GM12878 (cell line): Measurements from ENCODE around the gene PTPRD. TPM values are rescaled to one million over a fixed set of nuclear protein-coding genes. Genes with fewer than 3 reads are reported as not detected.

Experiments
- ATAC-seq: fragments of 200-7000 bp; cut with Tn5 transposase; 3 replicates; pipeline ENCODE4 v1.9.1; 2020; ENCODE audit warnings: mild to moderate bottlenecking, moderate library complexity
- BruUV-seq: library from RNA; stranded (reverse); fragments of 400-500 nt; replicated peaks from 2 replicates; lab custom pipeline; 2021; lab: Mats Ljungman, UMichigan
- CTCF ChIA-PET: fragments of 300-600 bp; sonication (Branson Sonifier 250); formaldehyde crosslinking; extraction: SDS; loops from one replicate; lab custom pipeline; 2021; ENCODE audit warnings: inconsistent platforms; lab: Yijun Ruan, JAX
- POLR2A ChIA-PET: fragments of 350-600 bp; formaldehyde crosslinking; extraction: SDS; loops from one replicate; lab custom pipeline; 2021; ENCODE audit warnings: inconsistent platforms; lab: Charles Lee
- RAD21 ChIA-PET: fragments of 300-600 bp; sonication (Branson Sonifier 250); formaldehyde crosslinking; loops from one replicate; lab custom pipeline; 2023; ENCODE audit warnings: antibody characterized with exemption; ENCODE audit not compliant: unreplicated experiment; lab: Charles Lee
- SMC1A ChIA-PET: fragments of 300-600 bp; sonication (Branson Sonifier 250); formaldehyde crosslinking; loops from one replicate; lab custom pipeline; 2023; ENCODE audit not compliant: unreplicated experiment, uncharacterized antibody; lab: Charles Lee
- DNase-seq: peaks from one replicate; pipeline ENCODE4 v3.0.0-alpha.2; 2011; ENCODE audit warnings: low read depth, low spot score
- FAIRE-seq: peaks from 3 replicates; lab custom pipeline; 2011; peaks lifted over from hg19 to GRCh38; lab: Jason Lieb, UNC
- H2AFZ ChIP-seq: 2 replicates; pipeline ENCODE4 v1.6.0; 2011; ENCODE audit warnings: low read depth, low read length, control low read depth; ENCODE audit not compliant: control insufficient read depth
- H3K27ac ChIP-seq: 2 replicates; pipeline ENCODE4 v1.5.1; 2011; ENCODE audit warnings: control low read depth; ENCODE audit not compliant: control insufficient read depth, insufficient read depth
- H3K27me3 ChIP-seq, 2 experiments: replicated peaks in 1 of 2; 2 replicates each; pipeline versions ENCODE4 v1.6.0 to v1.6.1; 2011; ENCODE audit warnings: low read length in 1 of 2; ENCODE audit not compliant: control insufficient read depth in 2 of 2, insufficient read depth in 2 of 2
- H3K36me3 ChIP-seq, 2 experiments: 2 replicates each; pipeline ENCODE4 v1.5.1; 2011; ENCODE audit warnings: low read length in 1 of 2; ENCODE audit not compliant: control insufficient read depth in 2 of 2, insufficient read depth in 2 of 2
- H3K4me1 ChIP-seq: 2 replicates; pipeline ENCODE4 v1.6.1; 2011; ENCODE audit warnings: mild to moderate bottlenecking, low read length, moderate library complexity, mixed read lengths; ENCODE audit not compliant: control insufficient read depth, insufficient read depth
- H3K4me2 ChIP-seq: 2 replicates; pipeline ENCODE4 v1.6.0; 2011; ENCODE audit warnings: control low read depth; ENCODE audit not compliant: control insufficient read depth, insufficient read depth
- H3K4me3 ChIP-seq: fragments of 200-600 bp; sonication (generic); 2 replicates; pipeline ENCODE4 v1.5.1; 2016
- H3K79me2 ChIP-seq: 2 replicates; pipeline ENCODE4 v1.6.0; 2011; ENCODE audit warnings: low read length; ENCODE audit not compliant: control insufficient read depth, insufficient read depth
- H3K9ac ChIP-seq: 2 replicates; pipeline ENCODE4 v1.8.0; 2011; ENCODE audit warnings: low read length, control low read depth, mixed read lengths; ENCODE audit not compliant: control insufficient read depth, insufficient read depth
- H3K9me3 ChIP-seq: replicated peaks from 3 replicates; pipeline ENCODE4 v1.5.1; 2011; ENCODE audit warnings: mild to moderate bottlenecking, low read length; ENCODE audit not compliant: control insufficient read depth, insufficient read depth
- H4K20me1 ChIP-seq: 2 replicates; pipeline ENCODE4 v1.6.0; 2011; ENCODE audit not compliant: control insufficient read depth, insufficient read depth
- CEBPB ChIP-seq, 2 experiments: fragments of 150-350 bp in 1 of 2; IDR thresholded peaks; 2 replicates each; pipeline ENCODE4 v1.6.1; 2012 to 2014; ENCODE audit warnings: low read depth in 2 of 2, low read length in 2 of 2, borderline replicate concordance in 1 of 2, inconsistent platforms in 1 of 2
- ESRRA ChIP-seq: IDR thresholded peaks from 2 replicates; pipeline ENCODE4 v1.6.1; 2012; ENCODE audit warnings: mild to moderate bottlenecking, low read length, improper control_type of control experiment
- FOS ChIP-seq: IDR thresholded peaks from 3 replicates; pipeline ENCODE4 v1.6.1; 2011; ENCODE audit warnings: borderline replicate concordance; ENCODE audit not compliant: insufficient read length; ENCODE audit errors: extremely low read depth
- KDM1A ChIP-seq: fragments of 200-600 bp; sonication (generic); IDR thresholded peaks from 2 replicates; pipeline ENCODE4 v1.6.1; 2016; ENCODE audit warnings: borderline replicate concordance
- KLF5 ChIP-seq: fragments of 450-650 bp; IDR thresholded peaks from 2 replicates; pipeline ENCODE4 v1.6.1; 2014; ENCODE audit warnings: mild to moderate bottlenecking; ENCODE audit not compliant: partially characterized antibody
- MXI1 ChIP-seq: fragments of 150-350 bp; IDR thresholded peaks from 2 replicates; pipeline ENCODE4 v1.6.1; 2011; ENCODE audit warnings: low read depth, mild to moderate bottlenecking, inconsistent platforms, low read length, improper control_type of control experiment
- POU2F2 ChIP-seq: IDR thresholded peaks from 3 replicates; pipeline ENCODE4 v1.6.1; 2011; ENCODE audit warnings: low read depth, mild to moderate bottlenecking, low read length, borderline replicate concordance
- RB1 ChIP-seq: fragments of 450-650 bp; formaldehyde crosslinking; IDR thresholded peaks from 2 replicates; pipeline ENCODE4 v1.6.1; 2017; ENCODE audit warnings: mild to moderate bottlenecking, borderline replicate concordance
- RBBP5 ChIP-seq: fragments of 200-600 bp; sonication (generic); conservative IDR thresholded peaks from 2 replicates; pipeline ENCODE4 v1.6.1; 2016
- RCOR1 ChIP-seq: conservative IDR thresholded peaks from 2 replicates; pipeline ENCODE4 v1.6.1; 2012; ENCODE audit warnings: low read depth, low read length, improper control_type of control experiment
- SIX5 ChIP-seq: IDR thresholded peaks from 2 replicates; pipeline ENCODE4 v1.6.1; 2011; ENCODE audit warnings: mild to moderate bottlenecking, low read depth, low read length, moderate library complexity; ENCODE audit not compliant: severe bottlenecking
- SMAD1 ChIP-seq: fragments of 450-650 bp; IDR thresholded peaks from 2 replicates; pipeline ENCODE4 v1.6.1; 2018; ENCODE audit warnings: mild to moderate bottlenecking, low read depth; ENCODE audit not compliant: partially characterized antibody
- SMARCA5 ChIP-seq: fragments of 450-650 bp; IDR thresholded peaks from 2 replicates; pipeline ENCODE4 v1.6.1; 2017; ENCODE audit warnings: mild to moderate bottlenecking
- STAT1 ChIP-seq: fragments of 450-650 bp; conservative IDR thresholded peaks from 2 replicates; pipeline ENCODE4 v1.6.1; 2014; ENCODE audit warnings: antibody characterized with exemption, mild to moderate bottlenecking
- SUZ12 ChIP-seq: fragments of 200-600 bp; sonication (generic); IDR thresholded peaks from one replicate; pipeline ENCODE4 v1.6.1; 2018; ENCODE audit warnings: antibody characterized with exemption, mild to moderate bottlenecking; ENCODE audit not compliant: unreplicated experiment
- TCF3 ChIP-seq: IDR thresholded peaks from 2 replicates; pipeline ENCODE4 v1.6.1; 2012; ENCODE audit warnings: low read depth, mild to moderate bottlenecking, low read length, borderline replicate concordance; ENCODE audit not compliant: insufficient read depth
- ZBED1 ChIP-seq: IDR thresholded peaks from 2 replicates; pipeline ENCODE4 v1.6.1; 2016; ENCODE audit warnings: borderline replicate concordance
- ZNF207 ChIP-seq: fragments of 450-650 bp; IDR thresholded peaks from 2 replicates; pipeline ENCODE4 v1.6.1; 2014; ENCODE audit warnings: antibody characterized with exemption, mild to moderate bottlenecking, borderline replicate concordance
- ZNF24 ChIP-seq: fragments of 450-650 bp; IDR thresholded peaks from 2 replicates; pipeline ENCODE4 v1.6.1; 2017; ENCODE audit warnings: antibody characterized with exemption, mild to moderate bottlenecking
- ZNF384 ChIP-seq: IDR thresholded peaks from 2 replicates; pipeline ENCODE4 v1.6.1; 2012; ENCODE audit warnings: low read depth, mild to moderate bottlenecking, low read length, improper control_type of control experiment, borderline replicate concordance
- in situ Hi-C: fragments of 300-500 bp; cut with MboI; formaldehyde crosslinking; loops from 9 replicates; pipeline ENCODE4 v1.14.3; 2018; ENCODE audit warnings: mixed read lengths
- intact Hi-C: fragments of 100-400 bp; cut with micrococcal nuclease; formaldehyde crosslinking; loops from one replicate; pipeline ENCODE4 v1.14.2; 2022; ENCODE audit not compliant: unreplicated experiment
- polyA plus RNA-seq, 11 experiments: library from polyadenylated mRNA; depleted of rRNA in 4 of 11; unstranded in 6 of 11; stranded (reverse) in 5 of 11; fragments of >200 nt; fragmentation: Nextera tagmentation in 4 of 11; fragmentation: Illumina TruSeq in 1 of 11; extraction: Ambion mirVana in 4 of 11; extraction: Trizol in 1 of 11; gene quantifications; 1 replicate in 1 of 11; 2 replicates in 10 of 11; pipeline versions ENCODE4 v1.2.1 to v1.2.3, GENCODE V29; 2011 to 2016; ENCODE audit warnings: inconsistent platforms in 2 of 11, missing spikeins in 2 of 11, low read depth in 1 of 11
- total RNA-seq, 4 experiments: library from RNA; depleted of rRNA in 3 of 4; stranded (reverse); fragments of >200 nt in 3 of 4; fragmentation: Illumina TruSeq in 1 of 4; extraction: Trizol in 1 of 4; gene quantifications; 2 replicates each; pipeline versions ENCODE4 v1.2.1 to v1.2.3, GENCODE V29; 2013 to 2021
- TF ChIP-seq, protein P1 (sequence below): IDR thresholded peaks from 2 replicates; pipeline ENCODE4 v1.6.1; 2012; ENCODE audit warnings: low read depth, low read length, improper control_type of control experiment
- TF ChIP-seq, protein P2 (sequence below): fragments of 450-650 bp; IDR thresholded peaks from 2 replicates; pipeline ENCODE4 v1.6.1; 2018; ENCODE audit warnings: borderline replicate concordance, mild to moderate bottlenecking; ENCODE audit not compliant: partially characterized antibody

The PTPRD gene
- total and polyA plus RNA-seq, 10 of the 15 experiments (the other 5 are each of a cell fraction or from before 2014, with no cell fraction given), result under 0.01 to 0.05 (median 0.01) TPM; not detected in 7

DNA sequence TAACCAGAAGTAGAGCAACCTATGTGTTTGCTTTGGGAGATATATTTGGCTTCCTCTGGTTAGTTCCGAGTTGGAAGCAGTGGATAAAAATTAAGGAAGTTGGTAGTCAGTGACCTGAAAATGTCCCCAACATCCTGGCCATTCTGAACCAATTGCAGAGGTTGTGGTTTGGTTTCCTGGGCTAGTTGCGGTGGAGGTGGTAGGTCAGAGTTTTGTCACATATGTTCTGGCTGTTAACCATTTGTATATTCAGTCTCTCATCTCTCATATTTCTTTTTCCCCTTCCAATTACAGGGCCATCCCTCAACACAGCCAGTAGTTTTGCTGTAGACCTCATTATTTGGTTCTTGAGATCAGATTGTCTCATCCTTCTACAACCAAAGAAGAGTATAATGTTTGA, 1026.9 kb downstream of the PTPRD start (continued):
- TF ChIP-seq, protein P1, sequence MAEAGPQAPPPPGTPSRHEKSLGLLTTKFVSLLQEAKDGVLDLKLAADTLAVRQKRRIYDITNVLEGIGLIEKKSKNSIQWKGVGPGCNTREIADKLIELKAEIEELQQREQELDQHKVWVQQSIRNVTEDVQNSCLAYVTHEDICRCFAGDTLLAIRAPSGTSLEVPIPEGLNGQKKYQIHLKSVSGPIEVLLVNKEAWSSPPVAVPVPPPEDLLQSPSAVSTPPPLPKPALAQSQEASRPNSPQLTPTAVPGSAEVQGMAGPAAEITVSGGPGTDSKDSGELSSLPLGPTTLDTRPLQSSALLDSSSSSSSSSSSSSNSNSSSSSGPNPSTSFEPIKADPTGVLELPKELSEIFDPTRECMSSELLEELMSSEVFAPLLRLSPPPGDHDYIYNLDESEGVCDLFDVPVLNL, result no peak
- TF ChIP-seq, protein P2, sequence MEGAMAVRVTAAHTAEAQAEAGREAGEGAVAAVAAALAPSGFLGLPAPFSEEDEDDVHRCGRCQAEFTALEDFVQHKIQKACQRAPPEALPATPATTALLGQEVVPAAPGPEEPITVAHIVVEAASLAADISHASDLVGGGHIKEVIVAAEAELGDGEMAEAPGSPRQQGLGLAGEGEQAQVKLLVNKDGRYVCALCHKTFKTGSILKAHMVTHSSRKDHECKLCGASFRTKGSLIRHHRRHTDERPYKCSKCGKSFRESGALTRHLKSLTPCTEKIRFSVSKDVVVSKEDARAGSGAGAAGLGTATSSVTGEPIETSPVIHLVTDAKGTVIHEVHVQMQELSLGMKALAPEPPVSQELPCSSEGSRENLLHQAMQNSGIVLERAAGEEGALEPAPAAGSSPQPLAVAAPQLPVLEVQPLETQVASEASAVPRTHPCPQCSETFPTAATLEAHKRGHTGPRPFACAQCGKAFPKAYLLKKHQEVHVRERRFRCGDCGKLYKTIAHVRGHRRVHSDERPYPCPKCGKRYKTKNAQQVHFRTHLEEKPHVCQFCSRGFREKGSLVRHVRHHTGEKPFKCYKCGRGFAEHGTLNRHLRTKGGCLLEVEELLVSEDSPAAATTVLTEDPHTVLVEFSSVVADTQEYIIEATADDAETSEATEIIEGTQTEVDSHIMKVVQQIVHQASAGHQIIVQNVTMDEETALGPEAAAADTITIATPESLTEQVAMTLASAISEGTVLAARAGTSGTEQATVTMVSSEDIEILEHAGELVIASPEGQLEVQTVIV, result no peak
- TF ChIP-seq POU2F2 (no peak), MXI1 (no peak)
- TF ChIP-seq, all 136 proteins: peak for 0

DNA sequence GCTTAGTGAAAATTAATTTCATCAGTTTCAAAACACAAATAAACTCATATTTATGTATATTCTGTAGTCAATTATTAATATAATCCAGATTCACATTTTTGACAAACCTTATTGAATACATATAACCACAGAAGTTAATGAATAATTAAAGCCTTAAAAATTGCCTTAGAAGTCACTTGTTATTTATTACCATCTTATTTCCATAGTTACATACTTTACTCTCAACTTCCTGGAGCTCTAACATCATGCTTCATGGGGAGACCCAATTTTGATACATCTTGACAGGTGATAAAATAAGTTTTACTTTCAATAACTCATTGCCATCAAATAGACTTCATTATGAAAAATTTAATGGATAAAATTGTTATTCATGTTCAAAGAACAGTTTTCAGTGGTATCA, 1038.7 kb downstream of the PTPRD start:
- BruUV-seq, result no TSS peak
- H3K27ac ChIP-seq, result no peak overlapping the region
- DNase-seq, result no peak
- H3K9me3 ChIP-seq, result no peaks in the 10 kb centered on the region
- TF ChIP-seq ESRRA, result no peak
- no peak for TF ChIP-seq ZNF24
- no peak for TF ChIP-seq SIX5
- no peak for TF ChIP-seq MXI1
- TF ChIP-seq RCOR1, result no peak
- TF ChIP-seq ZNF207, result no peak
- no peak for TF ChIP-seq KDM1A
- no peak for TF ChIP-seq SMAD1
- TF ChIP-seq SUZ12, result no peak
- TF ChIP-seq KLF5, result no peak
- no peak for TF ChIP-seq STAT1
- no peak for TF ChIP-seq ZBED1
- no peak for TF ChIP-seq TCF3
- no peak for TF ChIP-seq RB1
- no peak for TF ChIP-seq FOS
- TF ChIP-seq RBBP5, result no peak
- TF ChIP-seq ZNF384, result no peak
- no peak for TF ChIP-seq CEBPB (IDR thresholded peaks at IDR 0.05; ENCODE audit: borderline replicate concordance in 1 of 2, low read depth in 2 of 2, low read length in 2 of 2)
- no peak for TF ChIP-seq SMARCA5
- H2AFZ ChIP-seq, result no peak overlapping the region
- no peak for ATAC-seq
- no peaks in the 10 kb centered on the region for H4K20me1 ChIP-seq
- no peak for FAIRE-seq
- CTCF ChIA-PET, result no interaction called here
- intact Hi-C loops, result no loop called here
- RAD21 ChIA-PET, result no interaction called here
- no peak overlapping the region for H3K9ac ChIP-seq
- in situ Hi-C loops, result no loop called here
- POLR2A ChIA-PET, result no interaction called here
- SMC1A ChIA-PET, result no interaction called here
- H3K27me3 ChIP-seq, result no peaks in the 10 kb centered on the region
- H3K4me2 ChIP-seq, result no peak overlapping the region
- H3K79me2 ChIP-seq, result no peaks in the 10 kb centered on the region
- no peaks in the 10 kb centered on the region for H3K4me1 ChIP-seq
- H3K36me3 ChIP-seq, result no peaks in the 10 kb centered on the region
- no peak overlapping the region for H3K4me3 ChIP-seq
